ENCODE results near the gene PROZ.

PROZ gene

GRCh38 chr13:113178070-113178895 is 19.8 kb downstream of the PROZ start:
- TF ChIP-seq, protein P1, sequence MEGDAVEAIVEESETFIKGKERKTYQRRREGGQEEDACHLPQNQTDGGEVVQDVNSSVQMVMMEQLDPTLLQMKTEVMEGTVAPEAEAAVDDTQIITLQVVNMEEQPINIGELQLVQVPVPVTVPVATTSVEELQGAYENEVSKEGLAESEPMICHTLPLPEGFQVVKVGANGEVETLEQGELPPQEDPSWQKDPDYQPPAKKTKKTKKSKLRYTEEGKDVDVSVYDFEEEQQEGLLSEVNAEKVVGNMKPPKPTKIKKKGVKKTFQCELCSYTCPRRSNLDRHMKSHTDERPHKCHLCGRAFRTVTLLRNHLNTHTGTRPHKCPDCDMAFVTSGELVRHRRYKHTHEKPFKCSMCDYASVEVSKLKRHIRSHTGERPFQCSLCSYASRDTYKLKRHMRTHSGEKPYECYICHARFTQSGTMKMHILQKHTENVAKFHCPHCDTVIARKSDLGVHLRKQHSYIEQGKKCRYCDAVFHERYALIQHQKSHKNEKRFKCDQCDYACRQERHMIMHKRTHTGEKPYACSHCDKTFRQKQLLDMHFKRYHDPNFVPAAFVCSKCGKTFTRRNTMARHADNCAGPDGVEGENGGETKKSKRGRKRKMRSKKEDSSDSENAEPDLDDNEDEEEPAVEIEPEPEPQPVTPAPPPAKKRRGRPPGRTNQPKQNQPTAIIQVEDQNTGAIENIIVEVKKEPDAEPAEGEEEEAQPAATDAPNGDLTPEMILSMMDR (IDR thresholded peaks at IDR 0.05; ENCODE audit: low read depth, low read length) = no peak
- peak; percentile 77 for DNase-seq (ENCODE audit: extremely low read depth, low read depth)

DNA sequence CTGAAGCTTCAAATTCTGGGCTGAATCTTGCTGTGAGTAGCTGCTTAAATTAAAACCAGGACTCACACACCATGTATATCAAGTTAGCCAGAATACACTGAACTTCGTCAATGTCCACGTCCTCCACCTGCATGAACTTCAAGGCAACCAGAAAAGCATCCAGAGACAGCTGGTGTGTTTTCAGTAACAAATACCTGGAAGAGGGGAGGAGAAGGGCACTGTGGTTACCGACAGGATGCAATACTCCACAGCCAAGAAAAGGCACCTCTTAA is 20.4 kb downstream of the PROZ start:
- DNase-seq (ENCODE audit: extremely low read depth, low read depth) = no peak
- TF ChIP-seq, protein P1 (IDR thresholded peaks at IDR 0.05; ENCODE audit: low read depth, low read length) = no peak

DNA sequence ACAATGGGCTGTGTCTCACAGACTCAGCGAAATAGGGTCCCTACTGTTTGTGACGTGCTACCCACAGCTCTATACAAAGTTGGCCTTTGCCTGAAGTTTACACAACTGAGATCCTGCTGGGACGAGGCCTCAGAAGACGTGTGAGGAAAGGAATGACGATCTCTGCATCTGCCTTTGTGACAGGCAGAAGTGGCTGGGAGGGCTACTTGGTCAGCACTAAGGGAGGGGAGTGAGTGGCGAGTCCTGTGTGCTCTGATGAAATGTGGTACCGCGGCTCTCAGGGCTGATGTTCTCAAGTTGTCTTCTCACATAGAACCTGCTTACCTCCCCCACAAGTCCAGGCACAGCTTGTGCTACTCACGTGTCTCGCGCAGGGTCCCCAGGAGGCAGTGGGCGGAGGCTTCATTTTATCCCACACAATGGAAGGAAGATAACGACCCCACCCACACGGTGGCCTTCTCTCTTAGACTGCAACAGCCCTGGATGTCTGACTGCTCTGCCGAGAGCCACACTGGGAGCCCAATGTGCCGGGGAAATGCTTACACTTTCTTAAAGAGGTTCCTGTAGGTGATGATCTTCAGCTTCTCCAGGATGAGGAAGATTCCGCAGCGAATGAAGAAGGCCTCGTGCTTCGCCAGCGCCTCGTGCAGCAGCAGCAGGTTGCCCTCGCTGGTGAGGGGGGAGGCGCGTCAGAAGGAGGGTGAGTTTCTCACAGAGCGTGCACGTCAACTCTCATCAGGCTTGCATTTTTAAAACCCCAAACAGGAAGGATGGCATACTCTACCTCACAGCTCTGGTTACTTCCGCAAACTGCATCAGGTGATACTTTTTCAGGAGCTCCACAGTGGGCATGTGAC is 21.2 kb downstream of the PROZ start:
- no peak for DNase-seq (ENCODE audit: extremely low read depth, low read depth)
- TF ChIP-seq, protein P1 (IDR thresholded peaks at IDR 0.05; ENCODE audit: low read depth, low read length) = no peak

GRCh38 chr13:113182046-113182445 is 23.6 kb downstream of the PROZ start:
- no peak for DNase-seq (ENCODE audit: extremely low read depth, low read depth)
- TF ChIP-seq, protein P1 (IDR thresholded peaks at IDR 0.05; ENCODE audit: low read depth, low read length) = no peak

DNA sequence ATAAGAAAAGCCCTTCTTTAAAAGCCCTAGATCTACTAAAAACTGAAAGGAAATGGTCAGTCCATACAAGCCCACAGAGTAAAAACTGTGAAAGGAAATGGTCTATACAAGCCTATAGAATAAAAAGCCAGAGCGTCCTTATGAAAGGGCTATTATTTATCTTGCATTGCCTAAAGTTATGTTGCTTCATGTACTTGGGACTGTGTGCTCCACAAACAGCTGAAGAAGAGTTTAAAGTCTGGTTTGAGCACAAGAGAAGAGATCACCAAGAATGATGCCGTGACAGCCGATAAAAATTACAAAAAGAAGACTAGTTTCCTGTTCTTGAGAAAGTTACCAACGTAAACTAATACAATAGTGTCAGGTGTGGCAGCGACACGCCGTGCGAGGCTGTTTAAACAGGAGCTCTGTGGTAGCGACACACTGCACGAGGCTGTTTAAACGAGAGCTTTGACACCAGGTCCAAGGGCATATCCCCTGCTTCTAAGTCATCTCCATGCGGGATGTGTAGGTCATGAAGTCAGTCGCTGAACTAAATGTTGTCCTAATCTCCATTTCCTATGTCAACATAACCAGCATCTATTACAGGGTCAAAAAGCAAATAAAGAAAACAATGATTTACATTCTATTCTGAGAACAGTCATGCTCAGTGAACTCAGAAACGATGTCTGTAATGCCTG is 25.1 kb downstream of the PROZ start:
- DNase-seq (ENCODE audit: extremely low read depth, low read depth) = no peak
- TF ChIP-seq, protein P1 (IDR thresholded peaks at IDR 0.05; ENCODE audit: low read depth, low read length) = no peak

GRCh38 chr13:113184568-113185440 is 26.4 kb downstream of the PROZ start:
- DNase-seq (ENCODE audit: extremely low read depth, low read depth) = no peak
- TF ChIP-seq, protein P1 (IDR thresholded peaks at IDR 0.05; ENCODE audit: low read depth, low read length) = no peak
